K562 (cell line): ENCODE results near the gene ATP6V0A1. TPM values are rescaled to one million over a fixed set of nuclear protein-coding genes. Genes with fewer than 3 reads are reported as not detected.
A peak's percentile ranks its signal among the peaks of the same experiment; 100 is the strongest.

ENCODE experiments used
- BDP1 ChIP-seq: IDR thresholded peaks from 3 replicates; pipeline ENCODE4 v1.6.1; 2011; ENCODE audit not compliant: insufficient read length, insufficient read depth
- CEBPG ChIP-seq, 3 experiments: fragments of 200-800 bp in 1 of 3; sonication (Bioruptor generic) in 1 of 3; sonication (generic) in 1 of 3; formaldehyde crosslinking in 1 of 3; IDR thresholded peaks in 2 of 3; conservative IDR thresholded peaks in 1 of 3; 2 replicates each; pipeline versions ENCODE4 v1.6.1 to v1.8.0; 2016 to 2022; ENCODE audit warnings: missing compliant biosample characterization in 2 of 3, missing genetic modification characterization in 2 of 3, mild to moderate bottlenecking in 1 of 3, missing genetic modification reagents in 1 of 3
- CREBBP ChIP-seq: IDR thresholded peaks from one replicate; pipeline ENCODE4 v1.6.1; 2012; ENCODE audit warnings: low read depth, mild to moderate bottlenecking, control low read depth, inconsistent platforms, low read length
- FOXP1 ChIP-seq: sonication (generic); formaldehyde crosslinking; IDR thresholded peaks from 2 replicates; pipeline ENCODE4 v1.8.0; 2022; ENCODE audit warnings: mild to moderate bottlenecking, missing genetic modification reagents
- KLF6 ChIP-seq: fragments of 250-450 bp; sonication (Bioruptor Pico); IDR thresholded peaks from 2 replicates; pipeline ENCODE4 v1.4.0; 2020; ENCODE audit warnings: mild to moderate bottlenecking, moderate library complexity, borderline replicate concordance
- MAFG ChIP-seq: fragments of 450-650 bp; conservative IDR thresholded peaks from 2 replicates; pipeline ENCODE4 v1.6.1; 2016; ENCODE audit warnings: missing genetic modification characterization, missing compliant biosample characterization
- MCM3 ChIP-seq: fragments of 450-650 bp; IDR thresholded peaks from 2 replicates; pipeline ENCODE4 v1.6.1; 2016
- POLR2H ChIP-seq: IDR thresholded peaks from 2 replicates; pipeline ENCODE4 v1.6.1; 2016; ENCODE audit warnings: missing genetic modification characterization, low read depth, mild to moderate bottlenecking, control low read depth, missing compliant biosample characterization, moderate library complexity
- RBM25 ChIP-seq: fragments of 200-400 bp; formaldehyde crosslinking; IDR thresholded peaks from 2 replicates; pipeline ENCODE4 v1.6.1; 2018; ENCODE audit warnings: low read length, low read depth, moderate library complexity; ENCODE audit not compliant: severe bottlenecking
- SIRT6 ChIP-seq: IDR thresholded peaks from one replicate; pipeline ENCODE4 v1.6.1; 2012; ENCODE audit warnings: low read depth, mild to moderate bottlenecking, control low read depth, inconsistent platforms, low read length, moderate library complexity
- SMC3 ChIP-seq: conservative IDR thresholded peaks from 2 replicates; pipeline ENCODE4 v1.6.1; 2011; ENCODE audit warnings: low read depth, low read length, improper control_type of control experiment; ENCODE audit not compliant: insufficient read depth
- ZNF224 ChIP-seq: sonication (generic); formaldehyde crosslinking; IDR thresholded peaks from 2 replicates; pipeline ENCODE4 v1.8.0; 2022; ENCODE audit warnings: mild to moderate bottlenecking, missing genetic modification reagents
- ZNF232 ChIP-seq: sonication (generic); formaldehyde crosslinking; IDR thresholded peaks from 2 replicates; pipeline ENCODE4 v1.8.0; 2022; ENCODE audit warnings: mild to moderate bottlenecking, missing genetic modification reagents
- ZNF449 ChIP-seq: fragments of 250-450 bp; sonication (Bioruptor Pico); IDR thresholded peaks from 2 replicates; pipeline ENCODE4 v1.8.0; 2022; ENCODE audit warnings: moderate library complexity, mild to moderate bottlenecking, inconsistent platforms
- ZNF75A ChIP-seq: fragments of 450-650 bp; formaldehyde crosslinking; IDR thresholded peaks from 2 replicates; pipeline ENCODE4 v1.4.0; 2020; ENCODE audit warnings: mild to moderate bottlenecking
- polyA plus RNA-seq, 8 experiments: library from polyadenylated mRNA; depleted of rRNA in 4 of 8; stranded (reverse) in 5 of 8; unstranded in 3 of 8; fragments of >200 nt; fragmentation: Nextera tagmentation in 2 of 8; fragmentation: Illumina TruSeq in 1 of 8; extraction: Ambion mirVana in 2 of 8; extraction: Trizol in 1 of 8; gene quantifications; 2 replicates each; pipeline versions ENCODE4 v1.2.1 to v1.2.3, GENCODE V29; 2011 to 2014; ENCODE audit warnings: inconsistent platforms in 1 of 8, missing spikeins in 1 of 8
- total RNA-seq, 7 experiments: library from RNA; depleted of rRNA in 6 of 7; stranded (reverse); fragments of >200 nt in 6 of 7; fragmentation: Illumina TruSeq in 2 of 7; extraction: Trizol in 2 of 7; gene quantifications; 2 replicates each; pipeline versions ENCODE4 v1.2.1 to v1.2.3, GENCODE V29; 2011 to 2021; ENCODE audit warnings: low replicate concordance in 1 of 7
- TF ChIP-seq, protein P1 (sequence below): sonication (generic); IDR thresholded peaks from 2 replicates; pipeline ENCODE4 v1.6.1; 2016
- TF ChIP-seq, protein P2 (sequence below): fragments of 450-650 bp; IDR thresholded peaks from 2 replicates; pipeline ENCODE4 v1.6.1; 2017; ENCODE audit warnings: antibody characterized with exemption, mild to moderate bottlenecking
- TF ChIP-seq, protein P3 (sequence below): fragments of 450-650 bp; IDR thresholded peaks from 2 replicates; pipeline ENCODE4 v1.6.1; 2016
- TF ChIP-seq, protein P4 (sequence below): fragments of 250-450 bp; sonication (Bioruptor Pico); IDR thresholded peaks from 2 replicates; pipeline ENCODE4 v1.4.0; 2020

The ATP6V0A1 gene
- total and polyA plus RNA-seq, 9 of the 15 experiments (the other 6 are each of a cell fraction or from before 2014, with no cell fraction given): 11.8 to 158 (median 75.5) TPM

DNA sequence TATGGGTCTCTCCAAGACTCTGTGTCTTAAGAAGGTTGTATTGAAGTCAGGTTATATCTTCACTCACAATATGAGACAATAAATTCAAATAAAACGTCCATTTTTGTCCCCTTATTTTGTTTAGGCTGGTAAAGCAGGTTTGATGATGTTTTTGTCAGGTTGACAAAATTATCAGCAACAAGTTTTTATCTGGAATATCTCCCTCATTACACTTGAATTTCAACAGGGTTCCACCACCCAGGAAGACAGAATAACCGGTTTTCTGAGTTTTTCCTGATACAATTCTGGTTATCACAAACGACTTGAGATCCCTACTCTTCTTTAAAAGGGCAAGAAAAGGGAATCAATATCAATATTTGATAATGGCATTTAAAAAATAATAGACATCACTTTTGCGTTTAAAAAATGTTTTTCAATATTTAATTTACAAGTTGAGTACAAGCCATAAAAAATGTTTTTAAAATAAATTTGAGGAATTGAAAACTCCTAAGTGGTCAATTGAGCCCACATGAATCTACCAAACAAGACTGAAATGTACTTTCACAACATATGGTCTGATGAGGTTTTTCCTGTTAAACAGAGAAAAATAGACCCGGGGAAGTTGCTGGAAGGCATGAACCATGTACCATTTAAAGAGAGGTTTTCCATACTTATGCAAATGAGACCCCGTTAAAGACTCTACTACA lies 1.4 kb upstream of the ATP6V0A1 start (continued):
- TF ChIP-seq MAFG (tag): peak; percentile 16; the same call in 1 of the 2 replicates
- no peak for TF ChIP-seq ZNF224 (CRISPR knock-in tag)
- TF ChIP-seq POLR2H (tag): peak; percentile 58
- no peak for TF ChIP-seq RBM25
- no peak for TF ChIP-seq MCM3
- TF ChIP-seq, protein P1, sequence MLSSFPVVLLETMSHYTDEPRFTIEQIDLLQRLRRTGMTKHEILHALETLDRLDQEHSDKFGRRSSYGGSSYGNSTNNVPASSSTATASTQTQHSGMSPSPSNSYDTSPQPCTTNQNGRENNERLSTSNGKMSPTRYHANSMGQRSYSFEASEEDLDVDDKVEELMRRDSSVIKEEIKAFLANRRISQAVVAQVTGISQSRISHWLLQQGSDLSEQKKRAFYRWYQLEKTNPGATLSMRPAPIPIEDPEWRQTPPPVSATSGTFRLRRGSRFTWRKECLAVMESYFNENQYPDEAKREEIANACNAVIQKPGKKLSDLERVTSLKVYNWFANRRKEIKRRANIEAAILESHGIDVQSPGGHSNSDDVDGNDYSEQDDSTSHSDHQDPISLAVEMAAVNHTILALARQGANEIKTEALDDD: 0 out of 2 replicates have a peak, but pooled peaks have one; percentile 10
- TF ChIP-seq, protein P2, sequence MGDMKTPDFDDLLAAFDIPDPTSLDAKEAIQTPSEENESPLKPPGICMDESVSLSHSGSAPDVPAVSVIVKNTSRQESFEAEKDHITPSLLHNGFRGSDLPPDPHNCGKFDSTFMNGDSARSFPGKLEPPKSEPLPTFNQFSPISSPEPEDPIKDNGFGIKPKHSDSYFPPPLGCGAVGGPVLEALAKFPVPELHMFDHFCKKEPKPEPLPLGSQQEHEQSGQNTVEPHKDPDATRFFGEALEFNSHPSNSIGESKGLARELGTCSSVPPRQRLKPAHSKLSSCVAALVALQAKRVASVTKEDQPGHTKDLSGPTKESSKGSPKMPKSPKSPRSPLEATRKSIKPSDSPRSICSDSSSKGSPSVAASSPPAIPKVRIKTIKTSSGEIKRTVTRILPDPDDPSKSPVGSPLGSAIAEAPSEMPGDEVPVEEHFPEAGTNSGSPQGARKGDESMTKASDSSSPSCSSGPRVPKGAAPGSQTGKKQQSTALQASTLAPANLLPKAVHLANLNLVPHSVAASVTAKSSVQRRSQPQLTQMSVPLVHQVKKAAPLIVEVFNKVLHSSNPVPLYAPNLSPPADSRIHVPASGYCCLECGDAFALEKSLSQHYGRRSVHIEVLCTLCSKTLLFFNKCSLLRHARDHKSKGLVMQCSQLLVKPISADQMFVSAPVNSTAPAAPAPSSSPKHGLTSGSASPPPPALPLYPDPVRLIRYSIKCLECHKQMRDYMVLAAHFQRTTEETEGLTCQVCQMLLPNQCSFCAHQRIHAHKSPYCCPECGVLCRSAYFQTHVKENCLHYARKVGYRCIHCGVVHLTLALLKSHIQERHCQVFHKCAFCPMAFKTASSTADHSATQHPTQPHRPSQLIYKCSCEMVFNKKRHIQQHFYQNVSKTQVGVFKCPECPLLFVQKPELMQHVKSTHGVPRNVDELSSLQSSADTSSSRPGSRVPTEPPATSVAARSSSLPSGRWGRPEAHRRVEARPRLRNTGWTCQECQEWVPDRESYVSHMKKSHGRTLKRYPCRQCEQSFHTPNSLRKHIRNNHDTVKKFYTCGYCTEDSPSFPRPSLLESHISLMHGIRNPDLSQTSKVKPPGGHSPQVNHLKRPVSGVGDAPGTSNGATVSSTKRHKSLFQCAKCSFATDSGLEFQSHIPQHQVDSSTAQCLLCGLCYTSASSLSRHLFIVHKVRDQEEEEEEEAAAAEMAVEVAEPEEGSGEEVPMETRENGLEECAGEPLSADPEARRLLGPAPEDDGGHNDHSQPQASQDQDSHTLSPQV: no peak
- no peak for TF ChIP-seq ZNF232
- no peak for TF ChIP-seq BDP1
- TF ChIP-seq KLF6 (CRISPR knock-in tag): no peak
- TF ChIP-seq ZNF449: no peak
- TF ChIP-seq CREBBP: no peak
- TF ChIP-seq FOXP1 (CRISPR knock-in tag): no peak
- TF ChIP-seq, protein P3, sequence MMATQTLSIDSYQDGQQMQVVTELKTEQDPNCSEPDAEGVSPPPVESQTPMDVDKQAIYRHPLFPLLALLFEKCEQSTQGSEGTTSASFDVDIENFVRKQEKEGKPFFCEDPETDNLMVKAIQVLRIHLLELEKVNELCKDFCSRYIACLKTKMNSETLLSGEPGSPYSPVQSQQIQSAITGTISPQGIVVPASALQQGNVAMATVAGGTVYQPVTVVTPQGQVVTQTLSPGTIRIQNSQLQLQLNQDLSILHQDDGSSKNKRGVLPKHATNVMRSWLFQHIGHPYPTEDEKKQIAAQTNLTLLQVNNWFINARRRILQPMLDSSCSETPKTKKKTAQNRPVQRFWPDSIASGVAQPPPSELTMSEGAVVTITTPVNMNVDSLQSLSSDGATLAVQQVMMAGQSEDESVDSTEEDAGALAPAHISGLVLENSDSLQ: no peak
- TF ChIP-seq SMC3: no peak
- no peak for TF ChIP-seq ZNF75A (CRISPR knock-in tag)
- TF ChIP-seq CEBPG (CRISPR knock-in tag; IDR thresholded peaks at IDR 0.05): no peak
- peak in 1 of 2 experiments; percentile 64; a peak in 2 of 4 replicates for TF ChIP-seq CEBPG (tag; conservative IDR thresholded peaks at IDR 0.05 in 1 of 2, IDR thresholded peaks at IDR 0.05 in 1 of 2)
- TF ChIP-seq, protein P4, sequence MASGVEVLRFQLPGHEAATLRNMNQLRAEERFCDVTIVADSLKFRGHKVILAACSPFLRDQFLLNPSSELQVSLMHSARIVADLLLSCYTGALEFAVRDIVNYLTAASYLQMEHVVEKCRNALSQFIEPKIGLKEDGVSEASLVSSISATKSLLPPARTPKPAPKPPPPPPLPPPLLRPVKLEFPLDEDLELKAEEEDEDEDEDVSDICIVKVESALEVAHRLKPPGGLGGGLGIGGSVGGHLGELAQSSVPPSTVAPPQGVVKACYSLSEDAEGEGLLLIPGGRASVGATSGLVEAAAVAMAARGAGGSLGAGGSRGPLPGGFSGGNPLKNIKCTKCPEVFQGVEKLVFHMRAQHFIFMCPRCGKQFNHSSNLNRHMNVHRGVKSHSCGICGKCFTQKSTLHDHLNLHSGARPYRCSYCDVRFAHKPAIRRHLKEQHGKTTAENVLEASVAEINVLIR (CRISPR knock-in tag): no peak
- no peak for TF ChIP-seq SIRT6
